GM18502 (cell line): Measurements from ENCODE around the gene ACAD10.

Experiments
- ATAC-seq: cut with Tn5 transposase; IDR thresholded peaks from one replicate; pipeline ENCODE4 v1.9.1; 2021; ENCODE audit warnings: mild to moderate bottlenecking; ENCODE audit not compliant: unreplicated experiment, poor library complexity

Gene ACAD10

DNA sequence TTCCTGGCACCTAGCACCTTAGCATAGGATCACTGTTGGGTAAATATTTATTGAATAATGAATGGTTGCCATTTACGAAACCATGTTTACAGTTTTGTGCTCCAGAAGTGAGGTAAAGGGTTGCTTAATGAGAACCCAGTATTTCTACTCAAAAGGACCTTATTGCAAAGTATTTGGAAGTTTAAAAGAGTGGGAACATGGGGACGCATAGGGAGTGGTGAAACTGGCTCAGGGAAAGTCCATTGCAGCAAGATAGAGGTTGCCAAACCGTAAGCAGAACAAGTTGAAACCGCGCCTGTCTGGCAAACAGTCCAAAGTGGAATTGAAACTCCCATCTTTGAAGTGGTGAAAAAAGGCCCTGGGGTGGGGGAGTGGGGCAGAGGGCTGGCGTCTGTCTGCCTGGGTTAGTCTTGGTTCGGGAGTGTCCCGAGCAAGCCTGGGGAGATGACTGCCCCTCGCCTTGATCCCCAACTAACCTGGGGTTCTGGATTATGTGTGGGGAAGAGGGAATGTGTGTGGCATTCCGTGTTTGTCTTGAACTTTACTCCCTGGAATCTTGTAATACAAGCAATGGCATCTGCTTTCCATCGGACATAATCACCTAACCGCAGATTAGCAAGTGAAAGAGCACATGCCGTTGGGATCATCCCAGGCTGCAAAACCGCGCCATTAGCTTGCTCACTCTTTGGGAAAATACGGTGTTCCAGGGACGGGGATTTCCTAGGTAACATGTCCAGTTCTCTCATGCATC is 88.1 kb downstream of the ACAD10 start:
- ATAC-seq, result no peak

DNA sequence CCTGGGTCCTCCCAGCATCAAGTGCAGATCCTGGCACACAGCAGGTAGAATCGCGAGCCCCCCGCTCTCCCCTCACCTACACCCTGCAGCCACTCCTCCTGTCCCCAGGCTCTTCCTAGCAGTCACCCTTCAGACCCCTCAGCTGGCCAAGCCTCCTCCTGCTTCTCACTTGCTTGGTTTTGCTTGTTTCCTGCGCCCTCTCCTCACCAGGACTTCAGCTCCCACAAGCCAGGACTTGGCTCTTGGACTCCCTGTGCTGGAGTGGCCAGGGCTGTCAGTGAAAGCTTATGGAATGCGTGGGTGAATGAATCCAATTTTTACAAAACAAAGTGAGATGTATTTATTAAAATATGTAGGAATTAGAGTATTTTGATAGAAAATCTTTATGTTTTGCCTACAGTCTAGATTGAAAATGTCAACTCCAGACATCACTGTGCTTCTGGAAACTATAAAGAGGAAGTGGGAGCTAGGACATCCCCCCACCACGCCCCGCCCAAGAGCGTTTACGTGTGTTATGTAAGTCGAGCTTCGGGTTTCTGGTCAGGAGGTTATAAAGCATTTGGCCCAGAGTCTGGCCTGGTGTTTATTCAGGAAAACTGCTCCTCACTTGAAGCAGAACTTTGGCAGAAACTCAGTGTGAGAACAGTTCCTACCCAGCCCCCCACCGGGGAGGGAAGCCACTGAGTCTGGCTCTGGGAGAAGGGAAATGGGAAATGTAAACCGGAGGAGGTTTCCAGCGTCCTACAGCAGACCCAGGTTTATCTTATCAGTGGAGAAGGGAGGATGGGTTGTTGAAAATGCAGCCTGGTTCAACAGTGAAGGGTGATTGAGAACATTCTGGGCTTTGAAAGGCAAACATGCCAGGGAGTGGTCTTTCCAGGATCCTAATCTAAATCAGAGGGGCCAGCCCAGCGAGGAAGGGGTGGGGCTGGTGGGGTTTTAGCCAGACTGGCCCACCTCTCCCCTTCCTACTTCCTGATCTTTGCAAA is 89.6 kb downstream of the ACAD10 start:
- ATAC-seq, result peak; percentile 78

DNA sequence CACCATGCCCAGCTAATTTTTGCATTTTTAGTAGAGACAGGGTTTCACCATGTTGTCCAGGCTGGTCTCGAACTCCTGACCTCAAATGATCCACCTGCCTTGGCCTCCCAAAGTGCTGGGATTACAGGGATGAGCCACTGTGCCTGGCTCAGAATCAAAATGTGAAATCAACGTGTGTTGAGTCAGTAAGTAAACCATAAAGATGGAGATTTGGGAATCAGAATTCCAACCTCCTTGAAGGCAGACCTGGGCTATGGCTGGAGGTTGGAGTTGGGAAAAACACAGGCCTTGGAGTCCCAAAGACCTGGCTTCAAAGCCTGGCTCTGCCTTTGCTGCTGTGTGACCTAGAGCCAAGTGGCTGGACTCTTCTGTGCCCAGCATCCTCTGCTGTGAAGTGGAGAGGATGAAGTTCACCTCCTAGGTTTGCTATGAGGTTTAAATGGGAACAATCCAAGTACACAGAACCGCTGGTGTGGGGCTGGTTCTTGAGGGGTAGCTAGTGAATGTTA is 91.0 kb downstream of the ACAD10 start:
- ATAC-seq, result no peak

DNA sequence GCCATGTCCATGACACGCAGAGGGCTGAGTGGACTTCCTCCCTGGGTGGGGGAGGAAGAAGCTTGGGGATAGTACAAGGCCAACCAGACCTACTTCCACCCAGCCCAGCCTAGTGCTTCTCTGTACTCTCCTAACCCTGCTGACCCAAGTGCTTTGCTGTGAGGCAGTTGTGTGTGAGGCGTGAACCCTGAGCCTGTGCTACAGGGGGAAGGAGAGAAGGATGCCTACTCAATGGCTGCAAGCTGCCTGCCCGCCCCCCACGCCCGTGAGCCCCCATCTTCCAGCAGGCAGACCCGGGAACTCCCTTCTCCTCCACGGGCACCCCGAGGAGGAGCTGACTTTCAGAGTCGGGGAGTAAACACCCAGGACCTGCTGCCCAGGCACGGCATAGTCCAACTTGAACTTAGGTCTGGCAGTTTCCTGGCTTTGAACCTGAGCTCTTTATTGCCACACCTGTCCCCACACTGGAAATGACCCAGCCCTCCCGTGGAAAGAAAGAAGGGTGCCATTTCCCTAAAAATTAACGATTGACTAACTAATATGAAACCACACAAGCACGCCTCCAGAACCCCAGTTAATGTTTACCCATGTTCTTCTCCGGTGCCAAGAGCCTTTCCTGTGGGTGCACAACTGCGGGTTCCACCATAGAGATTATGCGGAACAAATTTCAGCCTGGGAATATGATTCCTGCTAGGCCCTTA is 91.6 kb downstream of the ACAD10 start:
- no peak for ATAC-seq

DNA sequence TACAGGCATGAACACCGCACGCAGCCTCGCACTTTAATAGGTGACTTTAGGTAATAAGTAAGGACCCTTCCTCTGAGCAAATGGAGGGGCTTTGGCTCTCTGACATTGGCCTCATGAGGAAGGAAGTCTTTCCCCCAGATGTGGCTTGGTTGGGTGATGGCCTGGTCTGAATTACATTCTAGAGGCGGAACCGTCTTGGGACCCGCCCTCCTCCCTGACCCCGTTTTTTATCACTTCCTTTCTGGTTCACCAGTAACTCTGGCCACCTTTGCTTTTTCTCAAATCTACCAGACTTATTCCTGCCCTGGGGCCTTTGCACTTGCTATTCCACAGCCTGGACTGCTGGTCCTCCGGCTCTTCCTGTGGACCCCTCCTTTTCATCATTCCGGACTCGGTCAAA is 94.3 kb downstream of the ACAD10 start:
- no peak for ATAC-seq

DNA sequence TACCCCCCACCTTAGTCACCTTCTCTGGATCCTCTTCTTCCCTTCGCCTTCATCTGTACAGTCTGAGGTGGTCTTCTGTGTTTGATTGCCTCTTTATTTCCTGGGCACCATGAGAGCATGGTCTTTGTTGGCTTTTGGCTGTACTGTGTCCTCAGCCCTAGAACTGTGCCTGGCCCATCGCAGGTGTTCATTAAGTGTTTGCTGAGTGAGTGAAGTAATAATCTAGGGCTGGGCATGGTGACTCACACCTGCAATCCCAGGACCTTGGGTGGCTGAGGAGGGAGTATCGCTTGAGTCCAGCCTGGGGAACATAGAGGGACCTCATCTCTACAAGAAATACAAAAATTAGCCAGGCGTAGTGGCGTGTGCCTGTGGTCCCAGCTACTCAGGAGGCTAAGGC is 94.8 kb downstream of the ACAD10 start:
- no peak for ATAC-seq

DNA sequence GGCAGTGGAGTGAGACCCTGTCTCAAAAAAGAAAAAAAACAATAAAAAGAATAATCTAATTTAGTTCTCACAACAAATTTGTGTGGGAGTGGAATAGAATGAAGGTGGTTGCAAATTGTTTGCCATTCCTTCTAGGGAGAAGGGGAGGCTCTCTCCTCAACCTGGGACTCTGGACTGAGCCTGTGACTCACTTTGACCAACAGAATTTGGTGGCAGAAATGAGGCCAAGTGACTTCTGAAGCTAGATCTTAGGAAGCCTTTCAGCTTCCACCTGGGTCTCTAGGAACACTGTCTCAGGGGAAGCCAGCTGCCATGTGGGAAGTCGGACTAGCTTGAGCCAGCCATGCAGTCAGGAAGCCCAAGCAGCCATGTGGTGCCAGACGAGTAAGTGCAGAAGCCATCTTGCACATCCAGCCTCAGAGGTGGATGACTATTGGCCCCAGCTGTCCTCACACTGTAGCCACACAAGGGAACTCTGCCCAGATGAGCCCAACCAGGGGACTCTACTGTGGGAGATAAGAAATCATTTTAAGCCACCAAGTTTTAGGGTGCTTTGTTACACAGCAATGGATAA is 95.3 kb downstream of the ACAD10 start:
- no peak for ATAC-seq

DNA sequence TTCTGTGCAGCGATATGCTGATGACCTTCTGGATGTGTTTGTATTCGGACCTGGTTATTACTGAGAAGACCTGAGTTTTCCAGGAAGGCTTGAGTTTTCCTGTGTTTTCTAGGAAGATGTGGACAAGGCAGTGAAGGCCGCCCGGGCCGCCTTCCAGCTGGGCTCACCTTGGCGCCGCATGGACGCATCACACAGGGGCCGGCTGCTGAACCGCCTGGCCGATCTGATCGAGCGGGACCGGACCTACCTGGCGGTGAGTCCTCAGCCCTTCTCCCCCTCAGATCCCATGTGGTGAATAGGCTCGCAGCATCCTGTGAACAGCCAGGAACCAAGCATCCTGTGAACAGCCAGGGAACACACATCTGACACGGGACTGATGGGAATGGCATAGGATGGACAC is 97.2 kb downstream of the ACAD10 start:
- no peak for ATAC-seq

DNA sequence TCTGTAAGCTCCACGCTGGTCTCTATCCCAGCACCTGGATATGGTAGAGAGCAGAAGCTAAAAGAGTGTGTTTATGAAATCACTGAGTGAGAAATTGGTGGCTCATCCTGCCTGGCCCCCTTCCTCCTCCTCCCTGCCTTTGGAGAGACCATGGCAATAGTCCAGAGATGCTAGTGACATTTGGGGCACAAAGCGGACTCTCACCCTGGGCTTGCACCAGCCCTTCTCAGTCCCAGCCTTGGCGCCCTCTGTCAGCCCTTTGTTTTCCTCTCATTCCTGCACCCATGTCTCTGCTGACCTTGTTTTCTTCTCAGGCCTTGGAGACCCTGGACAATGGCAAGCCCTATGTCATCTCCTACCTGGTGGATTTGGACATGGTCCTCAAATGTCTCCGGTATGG is 99.1 kb downstream of the ACAD10 start:
- ATAC-seq, result no peak

DNA sequence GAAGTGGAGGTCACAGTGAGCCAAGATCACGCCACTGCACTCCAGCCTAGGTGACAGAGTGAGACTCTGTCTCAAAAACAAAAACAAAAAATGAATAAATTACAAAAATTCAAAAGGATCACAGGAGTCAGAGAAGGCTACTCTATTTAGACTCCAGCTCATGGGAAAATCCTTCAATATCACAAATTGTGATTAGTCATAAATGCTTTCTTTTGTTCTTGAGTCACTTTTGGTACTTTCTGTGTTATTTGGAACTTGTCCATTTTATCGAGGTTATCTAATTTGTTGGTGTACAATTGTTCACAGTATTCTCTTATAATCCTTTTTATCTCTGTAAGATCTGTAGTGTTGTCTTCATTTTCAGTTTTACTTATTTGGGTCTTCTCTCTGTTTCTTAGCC is 99.8 kb downstream of the ACAD10 start:
- ATAC-seq, result no peak

DNA sequence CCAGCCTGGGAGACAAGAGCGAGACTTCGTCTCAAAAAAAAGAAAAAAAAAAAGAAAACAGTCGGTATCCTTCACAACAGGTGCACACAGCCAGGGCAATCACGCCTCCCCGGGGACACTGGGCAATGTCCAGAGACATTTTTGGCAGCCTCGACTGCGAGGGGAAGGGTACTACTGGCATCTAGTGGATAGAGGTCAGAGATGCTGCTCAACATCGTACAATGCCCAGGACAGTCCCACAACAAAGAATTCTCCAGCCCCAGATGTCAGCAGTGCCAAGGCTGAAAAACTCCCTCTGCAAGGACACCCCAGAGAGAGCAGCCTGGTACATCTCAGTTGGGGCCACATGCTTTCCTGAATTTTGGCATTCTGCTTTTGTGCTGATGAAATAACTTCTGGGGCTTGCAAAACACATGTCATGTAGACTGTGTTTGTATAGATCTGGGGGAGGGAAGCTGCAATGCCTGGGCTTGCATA is 102.4 kb downstream of the ACAD10 start:
- ATAC-seq, result no peak

DNA sequence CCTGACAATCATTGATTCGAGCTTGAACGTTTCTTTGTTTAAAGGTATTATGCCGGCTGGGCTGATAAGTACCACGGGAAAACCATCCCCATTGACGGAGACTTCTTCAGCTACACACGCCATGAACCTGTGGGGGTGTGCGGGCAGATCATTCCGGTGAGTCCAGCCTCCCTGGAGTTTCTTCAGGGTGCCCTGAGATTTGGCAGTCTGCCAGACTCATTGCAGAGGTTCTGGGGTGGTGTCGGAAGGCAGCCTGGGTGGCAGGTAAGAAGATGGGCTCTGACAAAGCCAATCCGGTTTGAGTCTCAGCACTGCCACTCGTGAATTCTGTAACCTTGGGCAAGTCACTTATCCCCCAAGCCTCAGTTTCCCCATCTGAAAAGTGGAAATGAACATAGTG is 103.9 kb downstream of the ACAD10 start:
- ATAC-seq, result no peak

DNA sequence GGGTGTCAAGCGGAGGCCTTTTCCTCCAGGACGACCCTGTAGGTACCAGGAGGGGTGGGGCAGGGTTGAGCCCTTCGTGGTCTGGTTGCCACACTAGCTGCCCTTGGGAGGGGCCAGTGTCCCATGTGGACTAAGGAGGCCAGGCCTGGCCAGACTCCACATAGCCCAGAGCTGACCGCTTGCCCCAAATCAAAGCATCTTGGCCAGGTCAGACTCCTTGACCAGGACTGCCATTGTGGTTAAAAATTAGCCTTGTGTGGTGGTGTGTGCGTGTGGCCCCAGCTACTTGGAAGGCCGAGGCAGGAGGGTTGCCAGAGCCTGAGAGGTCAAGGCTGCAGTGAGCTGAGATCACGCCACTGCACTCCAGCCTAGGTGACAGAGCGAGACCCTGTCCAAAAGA is 105.7 kb downstream of the ACAD10 start:
- no peak for ATAC-seq

DNA sequence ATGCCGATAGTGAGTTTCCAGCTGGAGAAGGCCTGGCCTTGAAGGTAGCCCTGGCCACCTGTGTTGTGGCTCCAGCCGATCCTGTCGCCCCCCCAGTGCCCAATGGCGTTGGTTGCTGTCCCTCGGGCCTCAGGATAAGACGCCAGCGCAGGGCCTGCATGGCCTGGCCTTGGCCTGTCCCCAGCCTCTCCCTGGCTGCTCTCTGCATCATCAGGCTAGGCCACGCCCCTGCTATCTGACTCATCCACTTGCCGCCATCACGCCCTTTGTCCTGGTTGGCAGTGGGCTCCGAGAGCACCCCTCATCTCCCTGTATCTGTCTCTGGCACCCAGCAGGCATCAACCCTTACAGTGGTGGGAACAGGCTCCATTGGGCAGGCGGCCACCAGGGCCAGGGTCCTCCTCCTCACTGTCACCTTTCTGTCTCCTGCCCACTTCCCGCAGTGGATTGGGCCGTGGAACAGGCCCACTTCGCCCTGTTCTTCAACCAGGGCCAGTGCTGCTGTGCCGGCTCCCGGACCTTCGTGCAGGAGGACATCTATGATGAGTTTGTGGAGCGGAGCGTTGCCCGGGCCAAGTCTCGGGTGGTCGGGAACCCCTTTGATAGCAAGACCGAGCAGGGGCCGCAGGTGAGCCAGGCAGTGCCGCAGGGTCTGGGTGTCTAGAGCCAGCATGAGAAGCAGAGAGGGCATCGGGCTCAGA is 106.5 kb downstream of the ACAD10 start:
- no peak for ATAC-seq

DNA sequence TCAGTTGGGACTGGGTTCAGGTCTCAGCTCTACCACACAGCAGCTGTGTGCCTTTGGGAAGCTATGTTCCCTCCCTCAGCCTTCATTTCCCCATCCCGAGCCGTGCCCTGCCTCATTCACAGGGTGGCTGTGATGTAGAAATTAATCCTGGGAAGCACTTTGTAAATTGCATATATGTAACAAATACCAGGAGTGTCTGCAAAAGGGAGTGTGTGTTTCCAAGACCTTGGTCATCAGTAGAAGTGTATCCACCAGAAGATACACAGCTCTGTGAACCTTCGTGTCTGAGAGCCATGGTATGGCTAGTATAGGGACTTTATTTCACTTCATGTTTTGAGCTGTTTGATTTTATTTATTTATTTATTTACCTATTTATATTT is 107.0 kb downstream of the ACAD10 start:
- no peak for ATAC-seq

DNA sequence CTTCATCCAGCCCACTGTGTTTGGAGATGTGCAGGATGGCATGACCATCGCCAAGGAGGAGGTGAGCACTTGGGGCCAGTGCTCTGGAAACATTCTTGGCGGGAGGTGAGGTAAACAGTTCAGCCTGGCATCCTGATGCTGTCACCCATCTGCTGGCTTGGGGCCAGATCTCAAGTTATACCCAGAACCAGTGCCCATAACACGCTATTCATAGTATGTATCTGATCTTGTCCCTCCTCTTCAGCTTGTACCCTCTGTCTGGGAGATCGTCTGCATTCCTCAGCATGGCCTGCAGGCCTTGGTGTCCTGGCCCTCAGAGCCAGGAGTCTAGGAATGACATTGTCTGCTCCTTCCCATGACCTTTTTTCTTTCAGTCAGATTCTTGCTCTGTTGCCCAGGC is 112.3 kb downstream of the ACAD10 start:
- no peak for ATAC-seq

DNA sequence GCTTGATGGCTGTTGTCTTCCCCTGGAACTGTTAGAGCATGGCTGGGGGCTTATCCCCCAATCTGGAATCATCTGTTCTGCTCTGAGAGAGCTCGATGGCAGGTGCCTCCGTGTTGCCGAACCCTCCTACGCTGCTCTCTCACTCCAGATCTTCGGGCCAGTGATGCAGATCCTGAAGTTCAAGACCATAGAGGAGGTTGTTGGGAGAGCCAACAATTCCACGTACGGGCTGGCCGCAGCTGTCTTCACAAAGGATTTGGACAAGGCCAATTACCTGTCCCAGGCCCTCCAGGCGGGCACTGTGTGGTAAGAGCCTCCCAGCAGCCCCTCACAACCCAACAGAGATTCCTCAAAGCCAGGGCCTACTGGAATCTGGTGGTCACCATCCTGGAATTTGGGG is 113.9 kb downstream of the ACAD10 start:
- no peak for ATAC-seq

DNA sequence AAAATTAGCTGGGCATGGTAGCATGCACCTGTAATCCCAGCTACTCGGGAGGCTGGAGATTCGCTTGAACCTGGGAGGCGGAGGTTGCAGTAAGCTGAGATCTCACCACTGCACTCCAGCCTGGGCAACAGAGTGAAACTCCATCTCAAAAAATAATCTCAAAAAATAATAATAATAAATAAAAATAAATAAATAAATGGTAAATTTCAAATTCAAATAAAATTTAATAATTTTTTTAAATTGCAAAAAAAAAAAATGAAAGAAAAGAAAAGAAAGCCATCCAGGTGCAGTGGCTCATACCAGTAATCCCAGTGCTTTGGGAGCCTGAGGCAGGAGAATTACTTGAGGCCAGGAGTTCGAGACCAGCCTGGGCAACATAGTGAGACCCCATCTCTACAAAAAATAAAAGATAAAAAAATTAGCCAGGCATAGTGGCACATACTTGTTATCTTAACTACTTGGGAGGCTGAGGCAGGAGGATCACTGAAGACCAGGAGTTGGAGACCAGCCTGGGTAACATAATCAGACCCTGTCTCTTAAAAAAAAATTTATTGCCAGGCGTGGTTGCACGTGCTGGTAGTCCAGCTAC is 117.3 kb downstream of the ACAD10 start:
- no peak for ATAC-seq

DNA sequence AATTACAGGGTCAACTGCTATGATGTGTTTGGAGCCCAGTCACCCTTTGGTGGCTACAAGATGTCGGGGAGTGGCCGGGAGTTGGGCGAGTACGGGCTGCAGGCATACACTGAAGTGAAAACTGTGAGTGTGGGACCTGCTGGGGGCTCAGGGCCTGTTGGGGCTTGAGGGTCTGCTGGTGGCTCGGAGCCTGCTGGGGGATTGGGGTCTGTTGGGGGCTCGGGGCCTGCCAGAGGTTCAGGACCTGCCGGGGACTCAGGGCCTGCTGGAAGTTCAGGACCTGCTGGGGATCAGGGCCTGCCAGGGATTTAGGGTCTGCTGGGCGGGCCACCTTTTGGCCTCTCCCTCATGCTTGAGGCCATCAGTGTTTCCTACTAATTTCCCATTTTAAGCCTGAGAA is 118.0 kb downstream of the ACAD10 start:
- ATAC-seq, result no peak
